HUES6 (cell line): Measurements from ENCODE around the gene ANKRD62.

ENCODE experiments used
- H3K27ac ChIP-seq: 2 replicates; pipeline ENCODE4 v1.7.0; 2013; ENCODE audit warnings: low read depth, mild to moderate bottlenecking, low read length, inconsistent platforms
- H3K27me3 ChIP-seq: 2 replicates; pipeline ENCODE4 v1.6.1; 2013; ENCODE audit warnings: low read length; ENCODE audit not compliant: control insufficient read depth, insufficient read depth
- H3K36me3 ChIP-seq: 2 replicates; pipeline ENCODE4 v1.6.1; 2013; ENCODE audit warnings: low read length; ENCODE audit not compliant: control insufficient read depth, insufficient read depth
- H3K4me1 ChIP-seq: 2 replicates; pipeline ENCODE4 v1.6.1; 2013; ENCODE audit warnings: low read length; ENCODE audit not compliant: control insufficient read depth, insufficient read depth
- H3K4me3 ChIP-seq: 2 replicates; pipeline ENCODE4 v1.5.1; 2013; ENCODE audit warnings: low read depth, low read length
- H3K9ac ChIP-seq: one replicate; pipeline ENCODE4 v1.6.1; 2013; ENCODE audit warnings: mild to moderate bottlenecking, low read length
- H3K9me3 ChIP-seq: 2 replicates; pipeline ENCODE4 v1.6.1; 2013; ENCODE audit warnings: low read depth, low read length; ENCODE audit not compliant: control insufficient read depth, insufficient read depth

ANKRD62 gene

DNA sequence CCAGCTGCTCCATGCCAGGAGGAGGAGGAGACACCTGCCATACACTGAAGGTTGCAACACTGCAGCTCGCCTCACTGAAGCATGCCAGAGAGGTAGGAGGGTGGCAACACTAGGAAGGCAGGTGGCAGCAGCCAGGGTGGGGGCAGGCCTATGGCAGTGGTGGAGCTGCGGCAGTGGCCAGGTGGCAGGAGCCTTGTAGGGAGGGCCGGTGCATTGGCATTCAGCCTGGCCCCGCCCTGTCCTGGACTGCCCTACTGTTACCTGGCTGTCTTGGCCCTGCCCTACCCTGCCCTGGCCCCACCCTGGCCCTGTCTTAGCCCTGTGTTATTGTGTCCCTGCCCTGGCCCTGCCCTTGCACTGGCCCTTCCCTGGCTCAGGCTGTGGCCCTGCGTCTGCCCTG, 7.4 kb upstream of the ANKRD62 start:
- Histone ChIP-seq H3K27ac (no peak overlapping the region), H3K4me3 (no peak overlapping the region), H3K36me3 (no peaks in the 10 kb centered on the region), H3K9ac (no peak overlapping the region), H3K27me3 (0 out of 2 replicates have a peak, but pooled peaks cover 4% of the 10 kb centered on the region), H3K9me3 (peaks cover 6% of the 10 kb centered on the region; the same call in 1 of the 2 replicates), H3K4me1 (no peaks in the 10 kb centered on the region)

DNA sequence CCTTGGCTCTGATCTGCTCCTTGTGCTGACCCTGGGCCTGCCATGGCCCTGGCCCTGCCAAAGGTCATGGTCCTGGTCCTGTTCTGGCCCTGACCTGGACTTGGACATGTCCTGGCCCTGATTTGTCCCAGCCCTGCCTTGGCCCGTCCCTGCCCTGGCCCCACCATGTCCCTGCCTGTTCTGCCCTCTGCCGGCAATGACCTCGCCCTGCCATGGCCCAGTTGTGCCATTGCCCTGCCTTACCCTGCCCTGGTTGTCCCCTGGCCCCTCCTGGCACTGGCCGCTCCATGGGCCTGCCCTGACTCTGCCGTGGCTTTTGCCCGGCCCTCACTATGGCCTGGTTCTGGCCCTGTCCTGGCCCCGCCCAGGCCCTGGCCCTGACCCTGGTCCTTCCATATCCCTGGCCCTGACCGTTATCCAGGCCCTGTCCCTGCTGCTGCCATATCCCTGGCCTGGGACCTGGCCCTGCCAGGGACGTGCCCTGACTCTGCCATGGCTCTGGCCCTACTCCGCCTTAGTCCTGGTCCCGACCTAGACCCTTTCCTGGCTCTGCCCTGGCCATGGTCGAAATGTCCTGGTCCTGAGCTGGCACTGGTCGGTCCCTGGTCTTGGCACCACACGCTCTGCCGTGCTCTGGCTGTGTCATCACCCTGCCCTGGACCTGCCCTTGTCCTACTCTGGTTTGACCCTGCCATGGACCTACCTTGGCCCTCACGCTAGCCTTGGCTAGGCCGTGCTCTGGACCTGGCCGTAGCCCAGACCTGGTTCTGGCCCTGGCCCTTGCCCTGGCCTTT, 6.8 kb upstream of the ANKRD62 start:
- Histone ChIP-seq H3K9ac (no peak overlapping the region), H3K9me3 (peaks cover 6% of the 10 kb centered on the region; the same call in 1 of the 2 replicates)

DNA sequence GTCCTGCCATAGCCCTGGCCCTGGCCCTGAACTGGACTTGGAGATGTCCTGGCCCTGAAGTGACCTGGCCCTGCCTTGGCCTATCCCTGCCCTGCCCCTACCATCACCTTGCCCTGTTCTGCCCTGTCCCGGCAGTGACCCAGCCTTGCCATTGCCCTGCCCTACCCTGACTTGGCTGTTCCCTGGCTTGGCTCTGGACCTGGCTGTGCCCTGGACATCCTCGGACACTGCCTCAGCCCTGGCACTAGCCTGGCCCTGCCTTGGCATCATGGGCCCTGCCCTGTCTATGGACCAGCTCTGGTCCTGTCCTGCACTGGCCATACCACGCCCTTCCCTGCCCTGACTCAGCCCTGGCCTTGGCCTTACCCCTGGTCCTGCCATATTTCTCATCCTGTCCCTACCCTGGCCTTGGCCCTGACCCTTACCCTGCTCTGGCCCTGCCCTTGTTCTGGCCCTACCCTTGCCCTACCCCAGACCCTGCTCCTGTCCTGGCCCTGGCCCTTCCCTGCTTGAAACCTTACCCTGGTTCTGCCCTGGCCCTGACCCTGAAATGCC, 6.1 kb upstream of the ANKRD62 start:
- Histone ChIP-seq H3K27ac (no peak overlapping the region), H3K4me1 (no peaks in the 10 kb centered on the region), H3K9me3 (peaks cover 6% of the 10 kb centered on the region; the same call in 1 of the 2 replicates), H3K4me3 (no peak overlapping the region), H3K9ac (no peak overlapping the region), H3K27me3 (0 out of 2 replicates have a peak, but pooled peaks cover 4% of the 10 kb centered on the region), H3K36me3 (no peaks in the 10 kb centered on the region)

More for the DNA sequence above, 6.8 kb upstream of the ANKRD62 start:
- no peaks in the 10 kb centered on the region for H3K4me1 ChIP-seq
- no peak overlapping the region for H3K4me3 ChIP-seq
- 0 out of 2 replicates have a peak, but pooled peaks cover 4% of the 10 kb centered on the region for H3K27me3 ChIP-seq
- no peak overlapping the region for H3K27ac ChIP-seq
- H3K36me3 ChIP-seq = no peaks in the 10 kb centered on the region

DNA sequence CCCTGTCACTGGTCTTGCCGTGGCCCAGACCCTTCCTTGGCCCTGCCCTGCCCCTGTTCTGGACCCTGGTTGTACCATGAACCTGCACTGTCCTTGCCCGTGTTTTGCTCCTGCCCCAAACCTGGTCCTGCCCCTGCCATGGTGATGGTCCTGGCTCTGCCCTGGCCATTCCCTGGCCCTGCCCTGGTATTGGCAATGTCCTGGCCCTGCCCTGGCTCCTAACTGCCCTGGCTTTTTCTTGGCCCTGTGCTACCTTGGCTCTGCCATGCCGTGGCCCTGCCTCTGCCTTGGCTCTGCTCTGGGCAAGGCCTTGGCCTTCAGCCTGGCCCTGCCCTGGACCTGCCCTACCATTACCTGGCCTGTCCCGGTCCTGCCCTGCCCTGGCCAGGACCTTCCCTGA, 5.5 kb upstream of the ANKRD62 start:
- Histone ChIP-seq H3K36me3 (no peaks in the 10 kb centered on the region), H3K4me3 (no peak overlapping the region), H3K9ac (no peak overlapping the region), H3K9me3 (peaks cover 6% of the 10 kb centered on the region; the same call in 1 of the 2 replicates), H3K27ac (no peak overlapping the region), H3K27me3 (no peaks in the 10 kb centered on the region), H3K4me1 (no peaks in the 10 kb centered on the region)

DNA sequence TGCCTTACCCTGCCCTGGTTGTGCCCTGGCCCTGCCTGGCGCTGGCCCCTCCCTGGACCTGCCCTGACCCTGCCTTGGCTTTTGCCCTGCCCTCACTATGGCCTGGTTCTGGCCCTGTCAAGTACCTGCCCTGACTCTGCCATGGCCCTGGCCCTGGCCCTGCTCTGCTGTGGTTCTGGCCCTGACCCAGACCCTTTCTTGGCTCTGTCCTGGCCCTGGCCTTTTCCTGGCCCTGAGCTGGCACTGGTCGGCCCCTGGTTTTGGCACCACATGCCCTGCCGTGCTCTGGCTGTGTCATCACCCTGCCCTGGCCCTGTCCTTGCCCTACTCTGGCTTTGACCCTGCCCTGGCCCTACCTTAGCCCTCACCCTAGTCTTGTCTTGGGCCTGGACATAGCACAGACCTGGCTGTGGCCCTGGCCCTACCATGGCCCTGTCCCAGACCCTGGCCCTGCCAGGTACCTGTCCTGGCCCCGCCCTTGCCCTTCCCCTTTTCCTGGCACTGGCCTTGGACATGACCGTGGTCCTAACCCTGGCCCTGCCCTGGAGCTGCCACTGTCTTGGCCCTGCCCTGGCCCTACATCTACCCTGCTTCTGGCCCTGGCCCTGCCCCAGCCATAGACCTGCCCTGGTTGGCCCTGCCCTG, 4.8 kb upstream of the ANKRD62 start:
- Histone ChIP-seq H3K9ac (no peak overlapping the region), H3K27ac (no peak overlapping the region), H3K27me3 (no peaks in the 10 kb centered on the region), H3K4me1 (no peaks in the 10 kb centered on the region), H3K36me3 (no peaks in the 10 kb centered on the region), H3K9me3 (peaks cover 6% of the 10 kb centered on the region; the same call in 1 of the 2 replicates), H3K4me3 (no peak overlapping the region)

DNA sequence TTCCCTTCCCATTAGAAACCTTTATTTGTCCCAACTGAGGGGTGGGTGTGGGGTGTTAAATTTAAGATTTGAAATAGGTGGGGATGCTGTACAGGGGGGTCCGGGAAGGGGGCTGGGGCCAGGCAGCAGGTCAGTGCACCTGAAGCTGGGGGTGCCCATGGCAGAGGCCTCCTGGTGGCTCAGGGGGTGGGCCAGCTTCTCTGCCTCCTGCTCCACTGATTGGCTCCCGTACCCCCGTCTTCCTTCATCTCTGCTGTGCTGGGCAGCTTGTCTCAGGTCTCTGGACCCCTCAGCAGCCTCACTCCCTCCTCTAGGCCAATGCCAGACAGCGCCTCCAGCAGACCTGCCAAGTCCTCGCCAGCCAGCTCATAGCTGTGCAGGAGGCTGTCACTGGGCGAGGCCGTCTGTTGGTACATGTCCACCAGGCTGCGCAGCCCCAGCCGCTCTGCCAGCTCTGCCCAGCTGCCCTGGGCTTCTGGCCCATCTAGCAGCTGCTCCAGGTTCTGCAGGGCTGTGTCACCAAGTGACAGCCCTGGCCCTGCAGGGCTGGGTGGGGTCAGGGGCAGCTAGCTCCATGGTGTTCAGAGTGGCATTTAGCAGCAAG, 2.0 kb upstream of the ANKRD62 start:
- no peaks in the 10 kb centered on the region for H3K27me3 ChIP-seq
- peaks cover 2% of the 10 kb centered on the region; the same call in 1 of the 2 replicates for H3K9me3 ChIP-seq
- H3K4me3 ChIP-seq = no peak overlapping the region
- H3K4me1 ChIP-seq = no peaks in the 10 kb centered on the region
- H3K27ac ChIP-seq = no peak overlapping the region
- no peak overlapping the region for H3K9ac ChIP-seq
- H3K36me3 ChIP-seq = no peaks in the 10 kb centered on the region

DNA sequence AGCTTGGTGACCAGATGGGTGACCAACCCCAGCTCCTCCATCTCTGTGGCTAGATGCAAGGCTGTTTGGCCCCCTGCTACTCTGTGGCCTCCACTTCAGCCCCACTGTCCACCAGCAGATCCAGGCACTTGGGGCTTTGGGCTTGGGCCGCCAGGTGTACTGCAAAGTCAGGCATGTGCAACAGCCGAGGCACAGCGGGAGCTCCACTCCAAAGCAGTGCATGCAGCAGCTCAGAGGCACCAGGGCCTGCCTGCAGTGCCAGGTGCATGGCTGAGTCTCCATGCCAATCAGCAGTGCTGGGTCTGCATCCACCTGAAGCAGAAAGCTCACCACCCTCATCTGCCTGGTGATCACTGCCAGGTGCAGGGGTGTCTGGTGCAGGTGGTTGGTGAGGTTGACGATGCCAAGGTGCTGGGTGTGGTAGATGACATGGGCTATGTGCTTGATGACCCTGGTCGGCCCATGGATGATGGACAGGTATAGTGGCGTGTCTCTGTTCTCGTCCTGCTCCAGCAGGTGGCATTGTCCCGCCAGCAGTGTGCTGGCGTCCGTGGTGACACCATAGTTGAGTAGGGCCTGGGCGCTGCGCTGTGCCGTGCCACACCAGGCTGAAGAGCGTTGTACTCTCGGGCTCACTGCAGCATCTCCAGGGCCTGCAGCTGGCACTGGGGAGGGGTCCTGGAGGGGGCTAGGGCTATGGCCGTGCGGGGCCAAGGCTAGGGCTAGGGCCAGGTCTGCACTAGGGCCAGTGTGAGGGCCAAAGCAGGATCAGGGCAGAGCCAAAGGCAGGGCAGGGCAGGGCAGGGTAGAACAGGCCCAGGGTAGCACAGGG, 1.0 kb upstream of the ANKRD62 start:
- peaks cover 2% of the 10 kb centered on the region; the same call in 1 of the 2 replicates for H3K9me3 ChIP-seq
- no peaks in the 10 kb centered on the region for H3K27me3 ChIP-seq
- no peaks in the 10 kb centered on the region for H3K36me3 ChIP-seq
- H3K9ac ChIP-seq = no peak overlapping the region
- no peak overlapping the region for H3K27ac ChIP-seq
- H3K4me1 ChIP-seq = no peaks in the 10 kb centered on the region
- H3K4me3 ChIP-seq = no peak overlapping the region

DNA sequence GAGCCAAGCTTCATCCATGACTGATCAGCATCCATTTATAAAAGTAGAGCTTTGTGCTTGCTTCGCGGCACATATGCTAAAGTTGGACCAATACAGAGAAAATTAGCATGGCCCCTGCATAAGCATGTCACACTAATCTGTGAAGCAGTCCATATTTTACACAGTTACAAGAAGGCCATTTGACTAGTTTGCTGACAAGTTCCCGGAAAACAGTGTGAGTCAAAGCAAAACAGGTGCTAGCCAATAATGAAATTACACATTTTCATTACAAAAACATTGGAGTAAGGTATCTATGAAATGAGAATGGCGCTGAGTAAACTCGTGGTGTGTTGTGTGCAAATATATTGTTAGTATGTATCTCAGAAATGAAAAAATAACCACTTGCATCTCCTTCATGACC, 4.7 kb downstream of the ANKRD62 start:
- H3K27me3 ChIP-seq = no peaks in the 10 kb centered on the region; the same call in 1 of the 2 replicates
- H3K4me1 ChIP-seq = no peaks in the 10 kb centered on the region
- H3K4me3 ChIP-seq = no peak overlapping the region
- no peak overlapping the region for H3K27ac ChIP-seq
- peaks cover 2% of the 10 kb centered on the region; the same call in 1 of the 2 replicates for H3K9me3 ChIP-seq
- no peaks in the 10 kb centered on the region for H3K36me3 ChIP-seq
- H3K9ac ChIP-seq = no peak overlapping the region

DNA sequence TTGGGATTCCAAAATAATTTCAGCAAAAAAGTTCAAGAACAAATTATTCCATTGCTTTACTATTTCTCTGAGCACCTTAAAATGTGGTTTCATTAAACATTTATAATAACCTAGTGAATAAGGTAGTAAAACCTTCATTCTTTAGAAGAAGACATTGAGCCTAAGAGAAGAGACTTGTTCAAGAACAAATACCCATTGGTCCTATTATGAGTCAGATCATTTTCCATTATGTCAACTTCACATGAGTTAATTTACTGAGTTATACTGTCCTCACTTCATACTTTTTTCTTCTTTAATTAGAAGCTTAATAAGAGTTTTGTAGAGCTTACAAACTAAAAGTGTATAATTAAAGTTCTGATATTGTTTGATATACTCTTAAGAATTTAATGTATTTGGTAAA, 5.5 kb downstream of the ANKRD62 start:
- H3K4me3 ChIP-seq = no peak overlapping the region
- H3K27ac ChIP-seq = no peak overlapping the region
- H3K4me1 ChIP-seq = no peaks in the 10 kb centered on the region
- no peak overlapping the region for H3K9ac ChIP-seq
- no peaks in the 10 kb centered on the region for H3K9me3 ChIP-seq
- no peaks in the 10 kb centered on the region for H3K36me3 ChIP-seq
- H3K27me3 ChIP-seq = no peaks in the 10 kb centered on the region; the same call in 1 of the 2 replicates

DNA sequence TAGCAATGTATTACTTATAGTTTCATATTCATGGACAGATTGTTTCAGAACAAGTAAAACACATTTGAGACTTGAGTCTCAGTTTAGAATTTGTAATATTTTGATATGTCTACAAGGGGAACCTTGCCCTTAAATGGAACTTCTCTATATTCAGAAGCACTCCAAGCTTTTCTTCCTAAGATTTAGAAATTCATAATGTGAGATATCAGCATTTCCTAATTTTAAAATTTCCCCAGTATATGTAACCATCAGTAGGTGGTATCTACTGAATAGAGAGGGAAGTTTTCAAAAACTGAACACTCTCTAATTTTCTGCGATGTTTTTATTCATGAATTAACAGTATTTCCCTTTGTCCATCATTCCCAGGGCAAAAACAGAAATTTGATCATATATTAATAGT, 7.6 kb downstream of the ANKRD62 start:
- Histone ChIP-seq H3K36me3 (no peaks in the 10 kb centered on the region), H3K9me3 (no peaks in the 10 kb centered on the region), H3K4me3 (no peak overlapping the region), H3K27ac (no peak overlapping the region), H3K27me3 (no peaks in the 10 kb centered on the region; the same call in 1 of the 2 replicates), H3K4me1 (no peaks in the 10 kb centered on the region), H3K9ac (no peak overlapping the region)
